ENCODE data around the gene USHBP1. TPM values are rescaled to one million over a fixed set of nuclear protein-coding genes. Genes with fewer than 3 reads are reported as not detected.

The USHBP1 gene
- total and polyA plus RNA-seq, 2 of the 4 experiments (the other 2 are of a cell fraction), result not detected

- no peak for TF ChIP-seq CEBPB (IDR thresholded peaks at IDR 0.05; ENCODE audit: low read depth, low read length)
- TF ChIP-seq MXI1 (IDR thresholded peaks at IDR 0.05; ENCODE audit: borderline replicate concordance, low read depth, low read length), result no peak
Measured at GRCh38 chr19:17304386-17305215, 40.1 kb upstream of the USHBP1 start (continued).

- 0 out of 3 replicates have a peak overlapping the region, but pooled peaks have one; percentile 71 for H2BK15ac ChIP-seq (ENCODE audit: low read depth, low read length)
- no peak overlapping the region for H3K4me2 ChIP-seq (ENCODE audit: low read depth, low read length)
- ATAC-seq (ENCODE audit: low read depth) (no peak), DNase-seq (no peak)
- intact Hi-C loops (cut with micrococcal nuclease) (loop anchor here (1.0 kb wide), 1 partner anchor 12 kb away; no protein-coding TSS in a partner anchor), in situ Hi-C loops (cut with MboI; ENCODE audit: low sequenced_read_pairs) (no loop called here), dilution Hi-C loops (cut with HindIII; ENCODE audit: low sequenced_read_pairs, unreplicated experiment) (no loop called here)
- no peaks in the 10 kb centered on the region for H3K9me3 ChIP-seq (ENCODE audit: control insufficient read depth, insufficient read depth, low read length)
- no peak overlapping the region for H2BK5ac ChIP-seq (ENCODE audit: low read depth, low read length, poor library complexity, severe bottlenecking)
- H3K56ac ChIP-seq (ENCODE audit: extremely low read depth, insufficient read depth, low read length), result no peak overlapping the region
- no peak overlapping the region for H3K18ac ChIP-seq (ENCODE audit: low read depth, low read length)
- H3K14ac ChIP-seq (replicated peaks; ENCODE audit: low read depth, low read length), result no peak overlapping the region
- no TSS peak for BruUV-seq (replicated peaks)
- POLR2A ChIA-PET (ENCODE audit: unreplicated experiment), result no interaction called here
- no peak overlapping the region for H2BK20ac ChIP-seq (ENCODE audit: low read depth, low read length)
- H3K27ac ChIP-seq (ENCODE audit: insufficient read depth, low read length), result peak overlapping the region; percentile 23; the same call in 1 of the 2 replicates
- peaks cover 19% of the 10 kb centered on the region for H3K9me1 ChIP-seq (ENCODE audit: insufficient read depth, low read length)
- CTCF ChIA-PET, result no interaction called here
- H3K4ac ChIP-seq (ENCODE audit: low read depth, low read length), result 0 out of 2 replicates have a peak overlapping the region, but pooled peaks have one; percentile 10
- peak overlapping the region; percentile 96 for H4K8ac ChIP-seq (ENCODE audit: low read depth in 2 of 2, low read length in 2 of 2)
- H2AK5ac ChIP-seq (ENCODE audit: low read depth, low read length), result peak overlapping the region; percentile 90
- H3K4me3 ChIP-seq (ENCODE audit: insufficient read depth, low read depth, low read length), result no peak overlapping the region
- H3K4me1 ChIP-seq (ENCODE audit: control insufficient read depth, insufficient read depth, low read length), result peaks cover 8% of the 10 kb centered on the region
- peaks cover 3% of the 10 kb centered on the region for H3K36me3 ChIP-seq (ENCODE audit: control insufficient read depth, insufficient read depth, low read length)
- peak overlapping the region; percentile 90 for H2AK9ac ChIP-seq (replicated peaks; ENCODE audit: low read depth, low read length, poor library complexity)
- H2AFZ ChIP-seq (replicated peaks; ENCODE audit: low read length, poor library complexity), result peak overlapping the region; percentile 90
- 91% methylated on average over 4 of the region's 12 CpGs; no CpG with 5 or more reads in 1 of the 2 experiments for WGBS, 2 experiments (ENCODE audit: extremely low coverage in 2 of 2, insufficient read length in 1 of 2)
- no peak overlapping the region for H2BK120ac ChIP-seq (ENCODE audit: low read depth, low read length)
- no peaks in the 10 kb centered on the region for H3K27me3 ChIP-seq (ENCODE audit: control insufficient read depth, insufficient read depth, low read length)
- H4K91ac ChIP-seq (ENCODE audit: insufficient read depth, low read depth, low read length), result peak overlapping the region; percentile 66; the same call in 1 of the 2 replicates
- peak overlapping the region; percentile 76 for H4K5ac ChIP-seq (ENCODE audit: low read depth, low read length)
- H3K79me1 ChIP-seq (ENCODE audit: low read depth in 1 of 2, low read length in 2 of 2), result peaks cover 21 to 48% of the 10 kb centered on the region in 2 experiments
- no peaks in the 10 kb centered on the region for H4K20me1 ChIP-seq (ENCODE audit: insufficient read depth, low read length)
- H3K23ac ChIP-seq (ENCODE audit: low read depth, low read length), result no peak overlapping the region
- H3K9ac ChIP-seq (ENCODE audit: low read depth, low read length), result no peak overlapping the region
- no peak for TF ChIP-seq NFE2L2 (IDR thresholded peaks at IDR 0.05; ENCODE audit: low read depth, low read length)
- no peak for TF ChIP-seq SMC3 (IDR thresholded peaks at IDR 0.05; ENCODE audit: low read depth, low read length)
- TF ChIP-seq BHLHE40 (IDR thresholded peaks at IDR 0.05; ENCODE audit: low read depth, low read length), result no peak
- TF ChIP-seq MXI1 (IDR thresholded peaks at IDR 0.05; ENCODE audit: borderline replicate concordance, low read depth, low read length), result no peak
- no peak for TF ChIP-seq POLR2A (IDR thresholded peaks at IDR 0.05; ENCODE audit: low read depth, low read length)
- no peak for TF ChIP-seq MAFK (IDR thresholded peaks at IDR 0.05; ENCODE audit: low read depth, low read length)
- no peak for TF ChIP-seq RFX5 (IDR thresholded peaks at IDR 0.05; ENCODE audit: low read depth, low read length)
- no peak for TF ChIP-seq USF2 (IDR thresholded peaks at IDR 0.05; ENCODE audit: low read depth, low read length)
- TF ChIP-seq FOS (IDR thresholded peaks at IDR 0.05; ENCODE audit: low read depth, low read length), result no peak
- TF ChIP-seq CEBPB (IDR thresholded peaks at IDR 0.05; ENCODE audit: low read depth, low read length), result no peak
- TF ChIP-seq MAZ (IDR thresholded peaks at IDR 0.05; ENCODE audit: borderline replicate concordance, low read depth, low read length), result no peak
- TF ChIP-seq CTCF (conservative IDR thresholded peaks at IDR 0.05; ENCODE audit: low read depth, low read length), result no peak
- TF ChIP-seq CHD1 (IDR thresholded peaks at IDR 0.05; ENCODE audit: low read depth, low read length), result no peak
Measured at GRCh38 chr19:17303940-17304267, 39.4 kb upstream of the USHBP1 start.
